GM21515 (cell line): ENCODE results near the gene MEPCE.
A peak's percentile ranks its signal among the peaks of the same experiment; 100 is the strongest.

Experiments used
- ATAC-seq: cut with Tn5 transposase; IDR thresholded peaks from one replicate; pipeline ENCODE4 v1.9.1; 2021; ENCODE audit not compliant: unreplicated experiment

Gene MEPCE

DNA sequence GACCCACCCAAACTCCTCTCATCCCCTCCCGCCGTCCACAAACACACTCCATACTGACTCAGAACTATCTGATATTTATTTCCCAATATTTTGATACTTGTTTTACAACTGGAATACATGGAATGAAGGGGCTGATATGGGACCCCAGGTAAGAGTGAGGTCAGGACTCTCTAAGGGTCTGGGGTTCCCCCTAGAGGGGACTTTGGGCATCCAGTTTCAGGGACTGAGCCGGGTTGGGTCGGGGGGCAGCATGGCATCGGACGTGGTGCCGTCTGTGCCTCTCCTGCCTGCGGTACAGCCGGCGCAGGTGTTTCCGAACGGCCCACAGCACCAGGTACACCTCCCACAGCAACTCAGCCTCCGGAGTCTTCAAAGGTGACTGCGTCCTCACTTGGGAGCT lies 26.9 kb downstream of the MEPCE start:
- ATAC-seq, result no peak

- ATAC-seq, result no peak
These were observed 27.4 kb downstream of the MEPCE start for GRCh38 chr7:100457033-100457432.

GRCh38 chr7:100464210-100464660 lies 34.6 kb downstream of the MEPCE start, which contains the start of gene SPACDR:
SPACDR (minus strand) TSS chr7:100464260; CDS start chr7:100464025, 235 bp downstream.
- no peak for ATAC-seq

- ATAC-seq, result no peak
These were observed 35.2 kb downstream of the MEPCE start for GRCh38 chr7:100464791-100465190.

DNA sequence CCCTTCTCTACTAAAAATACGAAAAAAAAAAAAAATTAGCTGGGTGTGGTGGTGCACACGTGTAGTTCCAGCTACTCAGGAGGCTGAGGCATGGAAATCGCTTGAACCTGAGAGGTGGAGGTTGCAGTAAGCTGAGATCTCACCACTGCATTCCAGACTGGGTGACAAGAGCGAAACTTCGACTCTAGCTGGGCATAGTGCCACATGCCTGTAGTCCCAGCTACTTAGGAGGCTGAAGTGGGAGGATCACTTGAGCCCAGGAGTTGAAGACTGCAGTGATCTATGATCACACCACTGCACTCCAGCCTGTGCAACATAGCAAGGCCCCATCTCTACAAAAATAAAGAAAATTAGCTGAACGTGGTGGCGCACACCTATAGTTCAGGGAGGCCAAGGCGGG lies 35.7 kb downstream of the MEPCE start:
- ATAC-seq, result no peak

DNA sequence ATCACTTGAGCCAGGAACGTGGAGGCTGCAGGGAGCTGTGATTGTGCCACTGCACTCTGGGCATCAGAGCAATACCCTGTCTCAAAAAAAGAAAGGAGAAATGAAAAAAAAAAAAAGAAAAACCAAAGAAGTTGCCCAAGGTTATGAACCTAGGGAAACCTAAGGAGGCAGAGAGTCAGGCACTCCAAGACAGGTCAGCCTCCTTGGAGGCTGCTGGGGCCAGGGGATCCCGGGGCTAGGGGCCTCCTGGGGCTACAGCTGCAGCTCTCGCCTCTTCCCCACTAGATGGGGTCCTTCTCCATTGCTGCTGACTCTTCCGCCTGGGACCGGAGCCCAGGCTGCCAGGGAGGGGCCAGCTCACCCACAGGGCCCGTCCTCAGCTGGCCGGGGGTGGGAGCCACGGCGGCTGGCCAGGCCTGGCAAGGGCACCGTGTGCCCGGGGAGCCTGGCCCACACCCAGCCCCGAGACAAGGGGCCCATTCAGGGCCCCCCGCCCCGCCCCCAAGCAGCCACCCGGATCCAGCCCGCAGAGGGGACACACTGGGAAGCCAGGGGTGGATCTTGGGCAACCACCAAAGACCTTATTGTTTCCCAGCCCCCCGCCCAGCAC lies 36.2 kb downstream of the MEPCE start:
- no peak for ATAC-seq

DNA sequence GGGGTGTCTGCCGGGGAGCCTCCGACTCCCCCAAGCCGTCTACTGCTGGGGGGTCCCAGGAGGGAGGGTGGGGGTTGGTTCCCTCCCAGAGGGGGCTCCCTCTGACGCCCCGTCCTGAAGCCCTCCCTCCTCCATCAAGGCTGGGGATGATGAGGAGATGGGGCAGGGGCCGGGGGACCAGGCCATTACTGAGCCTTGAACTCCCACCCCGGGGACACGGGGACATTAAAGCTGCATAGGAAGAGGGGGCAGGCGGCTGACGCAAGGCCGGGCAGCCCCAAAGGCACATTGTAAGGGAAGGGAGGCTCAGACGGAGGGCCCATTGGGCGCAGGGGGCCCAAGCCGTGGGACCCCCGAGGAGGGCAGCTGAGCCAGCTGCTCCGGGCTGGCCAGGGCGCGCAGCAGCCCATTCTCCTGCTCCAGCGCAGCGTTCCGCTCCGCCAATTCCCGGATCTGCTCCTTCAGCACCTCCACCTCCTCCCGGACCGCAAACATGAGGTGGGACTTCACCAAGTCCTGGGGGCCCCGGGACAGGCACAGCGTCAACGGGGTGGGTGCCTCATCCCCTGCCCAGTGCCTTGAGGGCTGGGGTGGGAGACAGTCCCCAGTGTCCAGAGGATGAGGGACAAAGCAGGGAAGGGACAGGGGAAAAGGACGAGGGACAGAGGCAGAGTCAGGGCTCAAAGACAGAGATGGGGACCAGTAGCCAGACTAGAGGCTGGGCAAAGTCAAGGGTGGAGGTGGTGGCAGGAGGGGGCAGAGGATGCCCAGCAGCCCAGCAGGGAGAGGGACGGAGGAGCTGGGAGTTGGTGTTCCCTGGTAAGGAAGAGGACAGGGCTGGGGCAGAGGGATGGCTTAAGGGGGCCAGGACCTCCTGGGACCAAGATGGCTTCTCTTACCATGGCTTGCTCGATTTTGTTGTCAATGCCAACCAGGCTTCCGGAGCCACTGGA lies 37.3 kb downstream of the MEPCE start:
- no peak for ATAC-seq

GRCh38 chr7:100467638-100468373 lies 38.2 kb downstream of the MEPCE start:
- ATAC-seq, result no peak

DNA sequence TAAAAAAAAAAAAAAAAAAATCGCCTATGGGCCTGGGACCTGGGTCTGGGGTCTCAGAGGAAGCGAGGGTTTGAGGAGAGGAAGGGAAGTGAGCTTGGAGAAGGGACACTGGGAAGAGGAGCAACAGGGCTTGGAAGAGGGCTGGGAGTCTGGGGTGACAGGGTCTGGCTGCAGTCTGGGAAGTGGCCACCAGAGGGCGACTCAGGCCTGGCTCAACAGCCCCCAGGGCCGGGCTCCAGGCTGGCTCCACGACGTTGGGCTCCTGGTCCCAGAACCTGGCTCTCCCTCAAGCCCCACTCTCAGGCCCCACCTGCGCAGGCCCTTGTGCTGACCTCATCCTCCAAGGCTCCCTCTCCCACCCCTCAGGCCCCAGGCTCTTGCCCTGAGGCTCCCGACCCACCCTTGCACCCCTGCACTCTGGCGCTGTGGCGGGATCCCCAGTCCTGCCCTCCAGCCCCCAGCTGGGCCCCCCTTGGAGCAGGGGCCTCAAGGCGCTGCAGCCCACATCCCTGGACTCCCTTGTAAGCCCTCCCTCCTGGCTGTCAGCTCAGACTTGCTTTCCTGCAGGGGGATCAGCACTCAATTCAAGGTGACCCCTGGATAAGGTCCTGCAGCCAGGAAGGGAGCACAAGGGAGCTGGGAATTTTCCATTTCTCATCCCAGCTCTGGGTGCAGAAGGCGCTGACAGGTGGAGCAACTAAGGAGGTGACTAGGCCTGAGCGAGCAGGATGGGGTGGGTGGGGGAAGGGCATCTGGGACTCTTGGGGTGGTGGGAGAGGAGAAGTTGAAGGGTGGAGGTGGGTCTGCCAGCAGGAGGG lies 39.8 kb downstream of the MEPCE start:
- ATAC-seq, result no peak

DNA sequence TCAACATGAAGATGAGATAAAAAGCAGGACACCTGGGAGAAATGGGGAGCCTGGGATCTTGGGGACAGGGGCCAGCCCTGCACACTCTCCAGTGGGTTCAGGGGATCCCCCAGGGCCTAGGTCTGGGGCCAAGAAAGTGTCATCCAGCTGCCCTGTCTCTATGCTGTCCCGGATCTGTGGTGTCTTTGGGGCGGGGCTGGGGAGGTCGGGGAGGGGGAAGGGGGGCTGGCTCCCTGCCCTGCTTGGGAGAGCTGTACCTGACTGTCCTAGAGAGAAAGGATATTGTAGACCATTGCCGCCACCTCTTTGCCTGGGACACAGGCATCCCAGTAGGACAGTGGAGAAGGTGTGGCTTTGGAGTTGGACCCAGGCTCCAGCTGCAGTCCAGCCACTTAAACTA lies 41.4 kb downstream of the MEPCE start:
- ATAC-seq, result no peak

- ATAC-seq, result no peak
These were observed 42.7 kb downstream of the MEPCE start for GRCh38 chr7:100472121-100472851.

DNA sequence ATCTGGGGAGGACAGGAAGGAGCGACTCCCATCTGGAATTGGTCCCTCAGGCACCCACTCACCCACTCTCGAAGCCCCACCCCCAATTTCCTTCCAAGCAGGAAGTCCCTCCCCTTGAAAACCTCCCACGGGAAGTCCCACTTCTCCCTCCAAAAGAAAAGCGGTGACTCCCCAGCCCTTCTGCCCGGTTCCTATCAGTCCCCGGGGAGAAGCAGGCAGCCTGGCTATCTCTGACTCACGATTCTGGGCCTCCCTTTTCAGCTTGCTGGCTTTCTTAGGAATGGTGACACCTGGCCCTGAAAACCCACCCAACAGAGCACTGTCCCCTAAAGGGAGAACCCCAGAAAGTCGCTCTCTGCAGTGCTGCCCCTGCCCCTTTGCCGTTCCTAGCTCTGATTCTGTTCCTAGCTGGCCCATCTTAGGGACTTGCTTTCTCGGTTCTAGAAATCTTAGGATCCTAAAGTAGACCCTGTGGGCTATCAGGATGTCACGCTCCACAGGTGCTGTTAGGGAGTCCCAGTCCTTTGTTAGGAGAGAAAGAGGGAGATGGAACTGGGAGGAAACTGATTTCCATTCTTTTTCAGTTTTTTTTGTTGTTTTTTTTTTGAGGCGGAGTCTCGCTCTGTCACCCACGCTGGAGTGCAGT lies 43.3 kb downstream of the MEPCE start:
- ATAC-seq, result no peak

- ATAC-seq, result no peak
These were observed 45.9 kb downstream of the MEPCE start for GRCh38 chr7:100475549-100475948.

DNA sequence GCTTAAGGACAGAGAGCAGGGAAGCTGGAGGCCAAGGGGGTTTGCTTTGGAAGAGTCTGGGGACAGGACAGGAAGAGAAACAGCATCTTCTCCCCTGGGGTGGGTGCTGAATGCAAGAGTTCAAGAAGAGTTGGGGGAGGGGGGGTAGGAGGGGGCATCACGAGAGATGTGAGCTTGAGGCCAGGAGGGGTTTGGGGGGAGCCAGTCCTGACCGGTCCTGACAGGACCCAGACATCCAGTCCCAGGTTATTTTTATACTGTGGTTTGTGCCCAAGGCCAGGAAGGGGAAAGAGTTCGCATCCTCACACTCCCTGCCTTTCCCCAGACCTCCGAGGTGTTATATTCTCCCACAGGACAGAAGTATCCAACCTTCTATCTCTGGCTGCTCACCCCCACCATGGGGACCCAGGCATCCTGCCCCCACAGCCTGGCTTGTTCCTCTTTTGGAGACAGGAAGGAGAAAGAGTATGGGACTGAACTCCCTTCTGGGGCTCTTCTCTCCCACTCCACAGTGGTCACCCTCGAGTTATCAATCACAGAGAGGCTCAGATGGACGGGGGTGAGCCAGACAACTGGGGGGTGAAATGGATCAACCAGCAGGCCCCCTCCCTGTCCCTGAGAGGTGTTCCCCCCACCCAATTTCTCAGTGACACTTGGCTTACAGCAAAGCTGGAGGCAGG lies 46.6 kb downstream of the MEPCE start:
- no peak for ATAC-seq

- no peak for ATAC-seq
These were observed 47.6 kb downstream of the MEPCE start for GRCh38 chr7:100476903-100477870.

- no peak for ATAC-seq
These were observed 48.2 kb downstream of the MEPCE start for GRCh38 chr7:100477871-100478267.

DNA sequence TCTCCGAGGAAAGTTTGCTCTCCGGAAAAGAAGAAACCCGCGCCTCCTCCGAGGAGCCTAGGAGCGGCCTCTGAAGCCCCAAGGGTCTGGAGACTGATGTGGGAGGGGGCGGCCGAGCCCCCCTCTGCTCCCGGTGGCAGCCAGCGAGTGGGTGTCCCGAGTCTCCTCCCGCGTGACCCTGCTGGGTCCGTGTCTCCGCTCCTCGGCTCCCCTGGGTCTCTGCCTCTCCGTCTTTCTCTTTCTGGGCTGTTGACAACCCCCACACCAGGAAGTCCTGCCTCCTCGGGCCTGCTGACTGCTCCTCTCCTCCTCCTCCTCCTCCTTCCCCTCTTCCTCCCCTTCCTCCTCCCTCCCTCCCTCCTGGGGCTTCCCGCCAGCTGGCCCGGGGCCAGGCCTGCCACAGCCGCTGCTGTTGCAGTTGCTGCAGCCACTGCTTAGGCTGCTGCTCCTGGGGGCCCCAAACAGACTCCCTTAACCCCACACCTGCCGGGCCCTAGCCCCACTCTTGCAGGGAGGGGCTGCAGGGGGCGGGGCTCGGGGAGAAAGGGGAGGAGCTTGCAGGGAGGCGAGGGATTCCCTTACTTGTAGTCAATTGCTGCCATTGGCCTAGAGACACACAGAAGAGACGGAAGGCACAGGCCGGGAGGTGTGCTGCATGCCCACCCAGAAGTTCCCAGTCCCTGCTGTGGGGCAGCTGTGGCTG lies 49.5 kb downstream of the MEPCE start, which contains the start of gene TSC22D4:
TSS of gene TSC22D4 (minus strand) at position 257 of the 703 bp plus-strand sequence. CDS start 1,176 bp downstream, outside the sequence.
- ATAC-seq, result peak; percentile 57
